Nephron (organoid): Measurements from ENCODE around the gene PSEN1.

Experiments
- H3K27ac Mint-ChIP-seq, 3 experiments: 2 replicates each; pipeline ENCODE4 v1.8.0; 2020; ENCODE audit warnings: mixed read lengths in 3 of 3, mild to moderate bottlenecking in 2 of 3, moderate library complexity in 1 of 3
- H3K27me3 Mint-ChIP-seq: 2 replicates; pipeline ENCODE4 v1.8.0; 2021; ENCODE audit warnings: low read depth, mild to moderate bottlenecking, moderate library complexity, mixed read lengths
- H3K36me3 Mint-ChIP-seq: 2 replicates; pipeline ENCODE4 v1.8.0; 2020; ENCODE audit warnings: low read depth, mixed read lengths
- H3K4me1 Mint-ChIP-seq: 2 replicates; pipeline ENCODE4 v1.8.0; 2020; ENCODE audit warnings: mixed read lengths
- H3K4me3 Mint-ChIP-seq, 3 experiments: 2 replicates each; pipeline ENCODE4 v1.8.0; 2020; ENCODE audit warnings: mild to moderate bottlenecking in 3 of 3, mixed read lengths in 3 of 3, moderate library complexity in 2 of 3
- H3K9me3 Mint-ChIP-seq: 2 replicates; pipeline ENCODE4 v1.8.0; 2020; ENCODE audit warnings: mixed read lengths
- TF ChIP-seq, protein P1 (sequence below), 3 experiments: fragments of 200-600 bp; sonication (generic); IDR thresholded peaks; one replicate each; pipeline ENCODE4 v1.5.0; 2021; ENCODE audit warnings: antibody characterized with exemption in 3 of 3; ENCODE audit not compliant: unreplicated experiment in 3 of 3

PSEN1 gene

DNA sequence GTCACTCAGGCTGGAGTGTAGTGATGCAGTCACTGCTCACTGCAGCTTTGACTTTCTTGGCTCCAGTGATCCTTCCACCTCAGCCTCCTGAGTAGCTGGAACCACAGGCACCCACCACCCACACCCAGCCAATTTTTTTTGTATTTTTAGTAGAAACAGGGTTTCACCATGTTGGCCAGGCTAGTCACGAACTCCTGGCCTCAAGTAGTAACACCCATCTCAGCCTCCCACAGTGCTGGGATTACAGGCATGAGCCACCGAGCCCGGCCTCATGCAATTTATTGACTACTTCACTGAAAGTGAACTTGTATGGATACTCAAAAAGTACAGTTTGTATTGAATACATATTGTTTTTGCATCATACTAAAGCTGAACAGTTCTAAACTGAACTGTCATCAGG lies 9.1 kb downstream of the PSEN1 start:
- H3K36me3 Mint-ChIP-seq, result peaks cover 24% of the 10 kb centered on the region
- no peak overlapping the region for H3K4me3 Mint-ChIP-seq
- H3K27ac Mint-ChIP-seq, result no peak overlapping the region
- TF ChIP-seq, protein P1, sequence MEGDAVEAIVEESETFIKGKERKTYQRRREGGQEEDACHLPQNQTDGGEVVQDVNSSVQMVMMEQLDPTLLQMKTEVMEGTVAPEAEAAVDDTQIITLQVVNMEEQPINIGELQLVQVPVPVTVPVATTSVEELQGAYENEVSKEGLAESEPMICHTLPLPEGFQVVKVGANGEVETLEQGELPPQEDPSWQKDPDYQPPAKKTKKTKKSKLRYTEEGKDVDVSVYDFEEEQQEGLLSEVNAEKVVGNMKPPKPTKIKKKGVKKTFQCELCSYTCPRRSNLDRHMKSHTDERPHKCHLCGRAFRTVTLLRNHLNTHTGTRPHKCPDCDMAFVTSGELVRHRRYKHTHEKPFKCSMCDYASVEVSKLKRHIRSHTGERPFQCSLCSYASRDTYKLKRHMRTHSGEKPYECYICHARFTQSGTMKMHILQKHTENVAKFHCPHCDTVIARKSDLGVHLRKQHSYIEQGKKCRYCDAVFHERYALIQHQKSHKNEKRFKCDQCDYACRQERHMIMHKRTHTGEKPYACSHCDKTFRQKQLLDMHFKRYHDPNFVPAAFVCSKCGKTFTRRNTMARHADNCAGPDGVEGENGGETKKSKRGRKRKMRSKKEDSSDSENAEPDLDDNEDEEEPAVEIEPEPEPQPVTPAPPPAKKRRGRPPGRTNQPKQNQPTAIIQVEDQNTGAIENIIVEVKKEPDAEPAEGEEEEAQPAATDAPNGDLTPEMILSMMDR (IDR thresholded peaks at IDR 0.05; ENCODE audit: unreplicated experiment in 3 of 3), result no peak
- H3K4me1 Mint-ChIP-seq, result peaks cover 20% of the 10 kb centered on the region
- no peaks in the 10 kb centered on the region for H3K27me3 Mint-ChIP-seq
- no peaks in the 10 kb centered on the region for H3K9me3 Mint-ChIP-seq

DNA sequence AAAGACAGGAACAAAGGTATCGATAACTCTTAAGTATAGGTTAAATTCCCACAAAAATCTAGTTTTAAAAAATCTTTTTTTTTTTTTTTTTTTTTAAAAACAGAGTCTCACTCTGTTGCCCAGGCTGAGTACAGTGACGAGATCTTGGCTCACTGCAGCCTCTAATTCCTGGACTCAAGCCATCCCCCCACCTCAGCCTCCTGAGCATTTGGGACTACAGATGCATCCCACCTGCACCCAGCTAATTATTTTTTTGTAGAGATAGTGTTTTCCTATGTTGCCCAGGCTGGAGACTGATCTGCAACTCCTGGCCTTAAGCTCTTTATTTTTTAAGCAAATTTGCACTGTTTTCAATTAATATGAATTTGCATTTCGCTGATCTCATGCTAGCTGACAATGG lies 9.8 kb downstream of the PSEN1 start:
- no peak overlapping the region for H3K4me3 Mint-ChIP-seq
- H3K36me3 Mint-ChIP-seq, result peaks cover 25% of the 10 kb centered on the region
- TF ChIP-seq, protein P1 (IDR thresholded peaks at IDR 0.05; ENCODE audit: unreplicated experiment in 3 of 3), result no peak

GRCh38 chr14:73149753-73150152 lies 13.4 kb downstream of the PSEN1 start:
- Mint-ChIP-seq H3K4me1 (no peaks in the 10 kb centered on the region), H3K36me3 (peaks cover 40% of the 10 kb centered on the region), H3K4me3 (no peak overlapping the region), H3K27me3 (no peaks in the 10 kb centered on the region), H3K9me3 (no peaks in the 10 kb centered on the region), H3K27ac (no peak overlapping the region)
- TF ChIP-seq, protein P1 (IDR thresholded peaks at IDR 0.05; ENCODE audit: unreplicated experiment in 3 of 3), result no peak

More for the DNA sequence above, 9.8 kb downstream of the PSEN1 start:
- Mint-ChIP-seq H3K27me3 (no peaks in the 10 kb centered on the region), H3K27ac (no peak overlapping the region), H3K9me3 (no peaks in the 10 kb centered on the region), H3K4me1 (peaks cover 15% of the 10 kb centered on the region)

DNA sequence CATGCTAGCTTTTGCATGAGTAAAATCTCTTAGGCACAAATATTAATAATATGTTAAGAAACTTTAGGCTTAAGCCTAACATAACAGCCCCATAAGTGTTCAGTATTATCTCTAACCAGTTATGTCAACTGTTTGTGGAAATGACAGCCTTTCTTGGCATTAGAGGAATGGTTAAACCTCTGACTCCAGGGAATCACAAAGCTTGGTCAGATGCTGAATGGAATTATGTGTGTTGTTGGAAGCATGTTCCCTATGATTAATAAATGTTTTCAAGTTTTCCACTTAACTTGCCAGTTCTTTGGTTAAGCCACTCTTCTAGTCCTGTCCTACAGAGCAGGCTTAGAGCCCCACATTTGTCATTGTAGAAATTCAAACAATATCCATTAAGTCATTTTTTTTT lies 17.0 kb downstream of the PSEN1 start:
- no peaks in the 10 kb centered on the region for H3K27me3 Mint-ChIP-seq
- H3K4me3 Mint-ChIP-seq, result no peak overlapping the region
- H3K4me1 Mint-ChIP-seq, result no peaks in the 10 kb centered on the region
- TF ChIP-seq, protein P1 (IDR thresholded peaks at IDR 0.05; ENCODE audit: unreplicated experiment in 3 of 3), result no peak
- H3K9me3 Mint-ChIP-seq, result no peaks in the 10 kb centered on the region
- no peak overlapping the region for H3K27ac Mint-ChIP-seq
- peaks cover 56% of the 10 kb centered on the region for H3K36me3 Mint-ChIP-seq

DNA sequence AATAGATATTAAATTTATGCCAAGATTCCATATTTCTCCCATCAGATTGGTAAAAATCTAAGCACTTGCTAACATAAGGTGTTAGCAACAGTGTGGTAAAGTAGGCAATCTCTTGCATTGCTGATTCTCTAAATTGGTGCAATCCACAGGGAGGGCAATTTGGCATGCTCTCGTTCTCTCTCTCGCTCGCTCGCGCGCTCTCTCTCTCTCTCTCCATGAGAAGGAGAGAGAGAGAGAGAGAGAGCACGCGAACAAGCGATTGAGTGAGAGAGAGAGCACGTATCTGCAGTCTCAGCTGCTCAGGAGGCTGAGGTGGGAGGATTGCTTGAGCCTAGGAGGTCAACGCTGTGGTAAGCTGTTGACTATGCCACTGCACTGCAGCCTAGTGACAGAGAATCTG lies 25.9 kb downstream of the PSEN1 start:
- H3K4me1 Mint-ChIP-seq, result no peaks in the 10 kb centered on the region
- no peaks in the 10 kb centered on the region for H3K27me3 Mint-ChIP-seq
- H3K36me3 Mint-ChIP-seq, result peaks cover 59% of the 10 kb centered on the region
- H3K4me3 Mint-ChIP-seq, result no peak overlapping the region
- TF ChIP-seq, protein P1 (IDR thresholded peaks at IDR 0.05; ENCODE audit: unreplicated experiment in 3 of 3), result no peak
- H3K9me3 Mint-ChIP-seq, result no peaks in the 10 kb centered on the region
- no peak overlapping the region for H3K27ac Mint-ChIP-seq

DNA sequence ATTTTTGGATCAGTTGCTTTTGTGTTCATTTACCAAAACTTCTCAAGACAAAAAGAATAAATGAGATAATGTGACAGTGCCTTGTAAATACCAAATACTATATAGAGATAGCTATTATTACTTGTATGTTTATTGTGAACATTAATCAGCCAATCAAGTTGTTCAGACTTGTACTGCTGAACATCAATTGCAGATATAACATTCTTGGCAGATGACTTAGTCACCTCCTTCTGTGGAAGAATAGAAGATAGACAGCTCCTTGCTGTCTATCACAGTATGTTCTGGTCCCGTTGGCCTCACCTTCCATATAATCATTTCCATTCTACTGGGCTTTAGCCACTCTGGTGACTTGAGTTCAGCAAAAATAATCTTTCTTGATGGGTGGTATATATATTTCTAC lies 30.1 kb downstream of the PSEN1 start:
- TF ChIP-seq, protein P1 (IDR thresholded peaks at IDR 0.05; ENCODE audit: unreplicated experiment in 3 of 3), result no peak
- Mint-ChIP-seq H3K4me1 (no peaks in the 10 kb centered on the region), H3K4me3 (no peak overlapping the region), H3K9me3 (no peaks in the 10 kb centered on the region), H3K36me3 (peaks cover 55% of the 10 kb centered on the region), H3K27me3 (no peaks in the 10 kb centered on the region), H3K27ac (no peak overlapping the region)
